ENCODE measurements around the gene FOLR2.

FOLR2 gene

DNA sequence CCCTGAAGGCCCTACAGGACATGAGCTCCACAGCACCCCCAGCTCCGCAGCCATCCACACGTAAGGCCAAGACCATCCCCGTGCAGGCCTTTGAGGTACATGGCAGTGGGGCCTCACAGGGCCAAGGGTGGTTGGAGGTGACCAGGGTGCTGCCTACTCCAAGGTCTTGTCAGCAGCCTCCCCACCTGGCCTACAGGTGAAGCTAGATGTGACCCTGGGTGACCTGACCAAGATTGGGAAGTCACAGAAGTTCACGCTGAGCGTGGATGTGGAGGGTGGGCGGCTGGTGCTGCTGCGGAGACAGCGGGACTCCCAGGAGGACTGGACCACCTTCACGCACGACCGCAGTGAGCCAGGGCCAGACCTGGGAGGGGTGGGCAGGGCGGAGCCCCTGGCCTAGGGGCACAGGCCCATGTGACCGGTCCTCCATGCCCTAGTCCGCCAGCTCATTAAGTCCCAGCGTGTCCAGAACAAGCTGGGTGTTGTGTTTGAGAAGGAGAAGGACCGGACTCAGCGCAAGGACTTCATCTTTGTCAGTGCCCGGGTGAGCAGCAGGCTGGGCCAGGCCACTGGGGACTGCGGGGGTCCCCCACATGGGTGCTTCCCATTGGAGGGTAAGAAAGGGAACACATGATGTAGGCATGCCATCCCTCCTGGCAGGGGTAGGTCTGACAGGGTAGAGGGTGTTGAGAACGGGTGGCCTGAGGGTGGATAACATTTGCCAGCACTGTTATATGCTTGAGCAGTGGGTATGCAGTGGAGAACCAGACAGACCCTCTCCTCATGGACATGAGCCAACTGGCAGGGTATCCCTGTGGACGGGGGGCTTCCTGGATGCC, 13.6 kb downstream of the FOLR2 start:
- DNase-seq (ENCODE audit: low read depth in 2 of 2), result no peak

DNA sequence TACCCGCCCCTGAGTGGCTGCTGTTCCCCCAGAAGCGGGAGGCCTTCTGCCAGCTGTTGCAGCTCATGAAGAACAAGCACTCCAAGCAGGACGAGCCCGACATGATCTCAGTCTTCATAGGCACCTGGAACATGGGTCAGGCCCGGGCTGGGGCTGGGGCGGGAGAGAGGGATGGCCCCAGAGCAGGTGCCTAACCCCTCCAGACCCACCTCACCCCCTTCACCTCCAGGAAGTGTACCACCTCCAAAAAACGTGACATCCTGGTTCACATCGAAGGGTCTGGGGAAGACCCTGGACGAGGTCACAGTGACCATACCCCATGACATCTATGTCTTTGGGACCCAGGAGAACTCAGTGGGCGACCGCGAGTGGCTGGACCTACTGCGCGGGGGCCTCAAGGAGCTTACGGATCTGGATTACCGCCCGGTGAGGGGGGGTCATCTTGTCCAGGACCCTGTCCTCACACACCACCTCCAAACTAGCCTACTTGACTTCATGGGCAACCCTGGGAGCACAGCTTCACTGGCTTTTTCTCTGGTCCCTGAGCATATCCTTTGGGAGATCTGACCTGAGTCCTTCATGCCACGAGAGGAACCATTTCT, 14.3 kb downstream of the FOLR2 start:
- no peak for DNase-seq (ENCODE audit: low read depth in 2 of 2)

DNA sequence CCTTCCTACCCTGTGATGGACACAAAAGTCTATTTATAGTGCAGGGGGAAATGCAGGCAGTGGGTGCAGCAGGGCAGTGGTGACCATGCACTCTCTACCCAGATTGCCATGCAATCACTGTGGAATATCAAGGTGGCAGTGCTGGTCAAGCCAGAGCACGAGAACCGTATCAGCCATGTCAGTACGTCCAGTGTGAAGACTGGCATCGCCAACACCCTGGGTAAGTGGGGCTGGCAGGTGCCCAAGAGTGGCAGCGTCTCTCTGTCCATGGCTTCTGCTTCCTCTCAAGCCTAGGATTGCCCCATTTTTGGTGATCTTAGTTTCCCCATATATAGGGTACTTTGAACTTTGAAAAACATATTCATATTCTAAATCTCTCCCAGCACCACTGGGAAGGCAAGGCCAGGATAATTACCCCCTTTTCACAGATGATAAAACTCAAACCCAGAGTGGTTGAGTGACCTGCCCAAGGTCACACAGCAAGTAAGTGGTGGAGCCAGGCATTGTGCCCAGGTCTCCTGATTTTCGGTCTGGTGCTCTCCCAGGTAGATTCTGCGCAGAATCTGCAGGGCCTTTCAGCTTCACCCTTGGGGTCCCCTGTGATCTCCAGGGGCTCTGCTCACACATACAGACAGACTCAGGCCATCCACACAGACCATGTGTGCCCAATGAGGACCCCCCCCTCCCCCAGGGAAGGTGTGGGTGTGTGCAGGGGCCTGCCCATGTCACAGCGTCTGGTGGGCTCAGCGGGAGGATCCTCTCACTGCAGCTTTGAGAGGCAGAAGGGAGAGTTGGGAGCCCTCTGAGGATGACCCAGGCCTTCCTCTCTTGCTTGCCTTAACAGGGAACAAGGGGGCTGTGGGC, 15.0 kb downstream of the FOLR2 start:
- DNase-seq (ENCODE audit: low read depth in 2 of 2), result no peak

DNA sequence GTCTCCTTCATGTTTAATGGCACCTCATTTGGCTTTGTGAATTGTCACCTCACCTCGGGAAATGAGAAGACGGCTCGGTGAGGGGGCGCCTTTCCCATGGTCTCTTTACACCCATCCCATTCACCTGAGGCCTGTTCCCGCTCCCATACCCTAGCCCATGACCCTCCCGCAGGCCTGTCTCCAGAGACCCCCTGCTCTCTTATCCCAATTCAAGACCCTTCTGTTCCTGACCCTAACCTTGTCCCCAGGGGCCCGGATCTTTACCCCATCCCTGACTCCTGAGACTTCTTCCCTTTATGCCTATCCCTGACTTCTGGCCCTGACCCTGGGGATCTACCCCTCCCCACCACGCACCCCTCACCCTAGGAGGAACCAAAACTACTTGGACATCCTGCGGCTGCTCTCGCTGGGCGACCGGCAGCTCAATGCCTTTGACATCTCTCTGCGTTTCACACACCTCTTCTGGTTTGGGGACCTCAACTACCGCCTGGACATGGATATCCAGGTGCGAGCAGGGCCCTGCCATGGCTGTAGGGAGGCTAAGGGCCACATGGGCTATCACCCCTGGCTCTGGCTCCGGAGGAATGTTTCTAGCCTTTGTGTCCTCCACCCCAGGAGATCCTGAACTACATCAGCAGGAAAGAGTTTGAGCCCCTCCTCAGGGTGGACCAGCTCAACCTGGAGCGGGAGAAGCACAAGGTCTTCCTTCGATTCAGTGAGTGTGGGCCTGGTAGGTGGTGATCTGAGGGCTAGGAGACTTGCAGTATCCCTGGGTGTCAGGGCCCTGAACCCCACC, 15.9 kb downstream of the FOLR2 start:
- no peak for DNase-seq (ENCODE audit: low read depth in 2 of 2)

DNA sequence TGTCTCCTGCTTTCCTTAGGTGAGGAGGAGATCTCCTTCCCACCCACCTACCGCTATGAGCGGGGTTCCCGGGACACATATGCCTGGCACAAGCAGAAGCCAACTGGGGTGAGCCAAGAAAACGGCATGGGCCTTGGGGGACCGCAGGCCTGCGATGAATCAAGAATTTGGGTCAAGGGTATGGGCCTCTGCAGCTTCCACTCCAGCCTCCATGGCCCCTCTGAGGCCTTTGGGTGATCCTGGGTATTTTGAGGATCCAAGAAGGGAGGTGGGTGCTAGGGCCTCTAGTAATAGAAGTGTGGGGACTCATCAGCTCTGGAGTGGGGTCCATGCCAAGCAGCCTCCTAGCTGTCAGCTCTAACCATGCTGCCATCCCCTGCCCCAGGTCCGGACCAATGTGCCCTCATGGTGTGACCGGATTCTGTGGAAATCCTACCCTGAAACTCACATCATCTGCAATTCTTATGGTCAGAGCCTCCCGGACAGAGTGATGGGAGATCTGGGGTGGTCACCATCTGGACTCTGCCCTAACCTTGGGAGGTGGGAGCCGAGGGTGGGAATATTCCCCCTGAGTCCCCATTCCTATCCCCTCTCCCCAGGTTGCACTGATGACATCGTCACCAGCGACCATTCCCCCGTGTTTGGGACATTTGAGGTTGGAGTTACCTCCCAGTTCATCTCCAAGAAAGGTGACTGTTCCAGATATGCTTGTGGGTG, 16.6 kb downstream of the FOLR2 start:
- no peak for DNase-seq (ENCODE audit: low read depth in 2 of 2)

DNA sequence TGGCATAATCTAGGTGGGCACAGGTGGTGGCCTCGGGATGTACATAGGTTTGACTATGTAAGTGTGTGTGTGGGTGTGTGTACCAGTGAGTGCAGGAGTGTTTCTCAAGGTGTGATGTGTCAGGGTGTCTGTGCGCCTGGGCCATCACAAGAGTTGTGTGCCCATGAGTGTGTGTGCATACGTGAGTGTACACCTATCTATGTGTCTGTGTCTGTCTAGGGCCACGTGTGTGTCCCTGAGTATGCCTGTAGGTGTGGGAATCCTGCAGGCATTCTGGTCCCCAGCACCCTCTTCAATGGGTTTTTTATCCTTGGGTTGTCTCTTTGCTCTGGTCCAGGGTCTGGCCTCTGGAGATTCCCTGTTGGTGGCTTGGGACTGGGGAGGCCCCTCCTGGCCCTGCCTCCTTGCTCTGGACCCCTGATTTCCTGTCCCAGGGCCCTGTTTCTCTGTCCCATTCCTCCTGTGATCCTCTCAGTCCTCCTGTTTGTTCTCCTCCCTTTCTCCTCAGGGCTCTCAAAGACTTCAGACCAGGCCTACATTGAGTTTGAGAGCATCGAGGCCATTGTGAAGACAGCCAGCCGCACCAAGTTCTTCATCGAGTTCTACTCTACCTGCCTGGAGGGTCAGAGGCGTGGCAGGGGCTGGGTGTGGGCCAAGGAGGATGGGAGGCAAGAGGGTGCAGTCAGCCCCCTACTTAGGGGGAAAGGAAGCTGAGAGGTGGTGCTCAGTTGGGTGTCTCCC, 17.3 kb downstream of the FOLR2 start:
- no peak for DNase-seq (ENCODE audit: low read depth in 2 of 2)

DNA sequence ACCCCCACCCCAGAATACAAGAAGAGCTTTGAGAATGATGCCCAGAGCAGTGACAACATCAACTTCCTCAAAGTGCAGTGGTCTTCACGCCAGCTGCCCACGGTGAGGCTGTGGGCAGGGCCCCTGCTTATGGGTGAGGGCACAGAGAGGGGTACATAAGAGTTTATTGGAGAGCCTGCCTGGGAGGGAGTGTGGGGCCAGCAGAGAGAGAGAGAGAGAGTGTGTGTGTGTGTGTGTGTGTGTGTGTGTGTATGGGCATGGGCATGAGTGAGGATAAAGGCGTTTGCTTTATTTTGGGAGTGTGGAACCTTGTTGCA, 17.9 kb downstream of the FOLR2 start:
- no peak for DNase-seq (ENCODE audit: low read depth in 2 of 2)

DNA sequence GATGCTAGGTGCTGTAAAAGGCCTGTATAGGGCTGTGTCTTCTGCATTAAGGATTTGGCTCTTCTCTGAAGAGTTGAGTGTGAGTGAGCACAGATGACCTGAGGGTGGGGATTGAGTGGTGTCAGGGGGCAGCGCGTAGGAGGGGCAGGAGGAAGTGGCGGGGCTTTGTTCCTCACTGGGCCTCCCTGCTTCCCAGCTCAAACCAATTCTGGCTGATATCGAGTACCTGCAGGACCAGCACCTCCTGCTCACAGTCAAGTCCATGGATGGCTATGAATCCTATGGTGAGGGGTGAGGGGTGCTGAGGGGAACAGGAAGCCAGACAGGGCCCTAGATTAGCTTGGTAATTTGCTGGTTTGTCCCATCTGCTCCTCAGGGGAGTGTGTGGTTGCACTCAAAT, 18.3 kb downstream of the FOLR2 start:
- no peak for DNase-seq (ENCODE audit: low read depth in 2 of 2)

DNA sequence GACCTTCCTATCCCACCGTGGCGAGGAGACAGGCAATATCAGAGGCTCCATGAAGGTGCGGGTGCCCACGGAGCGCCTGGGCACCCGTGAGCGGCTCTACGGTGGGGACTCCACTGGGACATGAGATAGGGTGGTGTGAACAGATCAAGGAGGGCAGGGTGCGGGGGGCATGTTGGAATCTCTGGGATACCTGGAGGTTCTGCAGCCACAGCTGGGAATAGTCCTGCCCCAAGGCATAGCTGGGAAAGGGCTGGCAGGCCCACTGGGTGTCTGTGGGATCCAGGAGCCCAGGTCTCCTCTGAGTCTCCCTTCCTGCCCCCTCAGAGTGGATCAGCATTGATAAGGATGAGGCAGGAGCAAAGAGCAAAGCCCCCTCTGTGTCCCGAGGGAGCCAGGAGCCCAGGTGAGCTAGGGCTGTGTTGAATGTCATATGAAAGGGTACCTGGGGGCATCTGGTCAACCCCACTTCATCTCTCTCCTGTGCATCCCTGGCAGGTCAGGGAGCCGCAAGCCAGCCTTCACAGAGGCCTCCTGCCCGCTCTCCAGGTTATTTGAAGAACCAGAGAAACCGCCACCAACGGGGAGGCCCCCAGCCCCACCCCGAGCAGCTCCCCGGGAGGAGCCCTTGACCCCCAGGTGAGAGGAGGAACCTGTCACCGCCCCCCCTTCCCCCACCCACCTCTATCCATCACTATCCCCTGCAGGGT, 18.9 kb downstream of the FOLR2 start:
- DNase-seq (ENCODE audit: low read depth in 2 of 2), result no peak

DNA sequence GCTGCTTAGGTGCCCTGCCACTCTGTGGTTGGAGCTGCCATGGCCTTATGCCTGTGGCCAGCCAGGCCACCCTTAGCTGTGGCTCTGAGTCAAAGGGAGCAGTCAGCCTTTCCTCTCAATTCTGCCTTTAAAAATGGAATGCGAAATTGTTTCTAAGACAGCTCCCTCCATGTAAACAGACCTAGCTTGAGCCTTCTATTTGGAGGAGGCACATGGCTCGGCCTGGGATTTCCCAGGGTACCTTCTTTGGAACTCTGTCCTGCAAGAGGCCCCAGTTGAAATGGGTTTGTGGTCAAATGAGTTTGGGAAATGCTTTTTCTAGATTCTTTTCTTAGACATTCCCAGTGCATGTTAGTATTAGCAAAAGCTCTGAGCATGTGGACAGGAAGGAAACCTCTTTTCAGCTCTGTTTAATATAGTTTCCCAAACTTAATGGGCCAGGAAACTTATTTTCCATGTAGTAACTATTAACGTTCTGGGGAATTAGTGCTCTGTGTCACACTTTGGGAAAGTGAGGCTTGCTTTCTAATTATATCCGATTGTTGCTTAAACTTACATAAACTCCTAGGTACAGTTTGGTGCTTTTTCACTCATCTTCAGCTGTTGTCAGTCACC, 19.6 kb downstream of the FOLR2 start:
- DNase-seq (ENCODE audit: low read depth in 2 of 2), result no peak

DNA sequence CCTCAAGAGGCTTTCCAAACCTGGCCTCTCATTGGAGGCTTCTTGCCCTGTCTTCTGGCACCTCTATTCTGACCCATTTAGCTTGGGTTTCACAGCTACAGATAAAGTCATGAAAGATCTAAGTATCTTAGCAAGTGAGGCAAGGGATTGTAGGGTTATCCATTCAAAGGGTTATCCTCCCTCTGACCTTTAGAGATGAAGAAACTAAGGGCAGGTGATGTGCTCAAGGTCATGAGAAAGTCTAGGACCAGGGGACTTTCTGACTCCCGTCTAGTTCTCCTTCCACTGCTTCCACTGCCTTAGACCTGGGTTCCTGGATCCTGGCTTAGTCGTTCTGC, 20.1 kb downstream of the FOLR2 start:
- no peak for DNase-seq (ENCODE audit: low read depth in 2 of 2)

DNA sequence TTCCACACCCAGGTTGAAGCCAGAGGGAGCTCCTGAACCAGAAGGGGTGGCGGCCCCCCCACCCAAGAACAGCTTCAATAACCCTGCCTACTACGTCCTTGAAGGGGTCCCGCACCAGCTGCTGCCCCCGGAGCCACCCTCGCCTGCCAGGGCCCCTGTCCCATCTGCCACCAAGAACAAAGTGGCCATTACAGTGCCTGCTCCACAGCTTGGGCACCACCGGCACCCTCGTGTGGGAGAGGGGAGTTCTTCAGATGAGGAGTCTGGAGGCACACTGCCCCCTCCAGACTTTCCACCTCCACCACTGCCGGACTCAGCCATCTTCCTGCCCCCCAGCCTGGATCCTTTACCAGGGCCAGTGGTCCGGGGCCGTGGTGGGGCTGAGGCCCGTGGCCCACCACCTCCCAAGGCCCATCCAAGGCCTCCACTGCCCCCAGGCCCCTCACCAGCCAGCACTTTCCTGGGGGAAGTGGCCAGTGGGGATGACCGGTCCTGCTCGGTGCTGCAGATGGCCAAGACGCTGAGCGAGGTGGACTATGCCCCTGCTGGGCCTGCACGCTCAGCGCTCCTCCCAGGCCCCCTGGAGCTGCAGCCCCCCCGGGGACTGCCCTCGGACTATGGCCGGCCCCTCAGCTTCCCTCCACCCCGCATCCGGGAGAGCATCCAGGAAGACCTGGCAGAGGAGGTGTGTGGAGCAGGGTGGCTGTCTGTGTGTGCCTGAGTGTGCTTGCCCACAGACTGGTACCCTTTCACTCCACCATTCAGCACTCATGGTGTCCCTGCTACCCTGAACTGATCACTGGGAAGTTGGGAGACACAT, 20.7 kb downstream of the FOLR2 start:
- DNase-seq (ENCODE audit: low read depth in 2 of 2), result no peak

DNA sequence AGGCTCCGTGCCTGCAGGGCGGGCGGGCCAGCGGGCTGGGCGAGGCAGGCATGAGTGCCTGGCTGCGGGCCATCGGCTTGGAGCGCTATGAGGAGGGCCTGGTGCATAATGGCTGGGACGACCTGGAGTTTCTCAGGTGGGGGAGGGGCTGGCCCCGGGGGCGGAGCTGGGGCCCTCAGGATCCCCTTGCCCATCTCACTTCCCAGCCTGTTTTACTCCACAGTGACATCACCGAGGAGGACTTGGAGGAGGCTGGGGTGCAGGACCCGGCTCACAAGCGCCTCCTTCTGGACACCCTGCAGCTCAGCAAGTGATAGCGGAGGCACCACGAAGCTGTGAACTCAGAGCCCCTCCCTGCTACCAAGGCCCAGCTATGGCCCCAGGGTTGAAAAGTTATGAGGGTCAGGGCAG, 21.5 kb downstream of the FOLR2 start:
- DNase-seq (ENCODE audit: low read depth in 2 of 2), result peak in 1 of 2 experiments; percentile 37

DNA sequence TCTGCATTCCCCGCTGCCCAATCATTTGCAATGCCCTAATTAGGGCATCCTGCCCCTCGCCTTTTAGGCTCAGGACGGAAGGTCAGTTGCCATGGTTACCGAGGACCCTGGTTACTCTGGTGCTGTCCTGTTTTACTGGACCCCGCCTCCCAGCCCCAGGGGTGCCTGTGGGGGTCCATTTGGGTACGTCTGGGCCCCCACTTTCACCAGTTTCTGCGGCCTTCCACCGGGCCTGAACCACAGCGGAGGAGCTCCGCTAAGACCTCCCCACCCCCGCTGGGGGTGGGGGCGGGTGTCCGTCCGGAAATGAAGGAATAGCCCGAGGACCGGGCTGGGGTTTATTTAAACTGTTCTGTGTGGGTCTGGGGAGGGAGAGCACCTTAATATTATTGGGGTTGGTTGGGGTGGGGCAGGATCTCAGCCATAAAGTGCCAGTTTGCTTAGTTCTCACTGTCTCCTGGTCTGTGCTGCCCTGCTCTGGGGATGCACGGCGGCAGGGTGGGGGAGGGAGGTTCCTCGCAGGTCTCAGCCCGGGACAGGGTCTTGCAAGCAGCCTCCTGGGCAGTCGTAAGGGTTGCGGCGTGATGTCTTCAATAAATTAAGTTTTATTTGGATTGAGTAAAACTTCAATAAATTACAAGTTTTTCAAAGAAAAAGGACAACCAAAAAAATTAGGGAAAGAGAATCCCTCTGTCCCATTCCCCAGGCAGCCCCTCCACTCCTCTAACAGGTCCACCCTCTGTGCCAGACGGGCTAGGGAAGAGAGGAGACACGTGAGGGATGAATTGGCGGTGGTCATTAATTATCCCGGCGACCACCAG, 22.1 kb downstream of the FOLR2 start:
- no peak for DNase-seq (ENCODE audit: low read depth in 2 of 2)

DNA sequence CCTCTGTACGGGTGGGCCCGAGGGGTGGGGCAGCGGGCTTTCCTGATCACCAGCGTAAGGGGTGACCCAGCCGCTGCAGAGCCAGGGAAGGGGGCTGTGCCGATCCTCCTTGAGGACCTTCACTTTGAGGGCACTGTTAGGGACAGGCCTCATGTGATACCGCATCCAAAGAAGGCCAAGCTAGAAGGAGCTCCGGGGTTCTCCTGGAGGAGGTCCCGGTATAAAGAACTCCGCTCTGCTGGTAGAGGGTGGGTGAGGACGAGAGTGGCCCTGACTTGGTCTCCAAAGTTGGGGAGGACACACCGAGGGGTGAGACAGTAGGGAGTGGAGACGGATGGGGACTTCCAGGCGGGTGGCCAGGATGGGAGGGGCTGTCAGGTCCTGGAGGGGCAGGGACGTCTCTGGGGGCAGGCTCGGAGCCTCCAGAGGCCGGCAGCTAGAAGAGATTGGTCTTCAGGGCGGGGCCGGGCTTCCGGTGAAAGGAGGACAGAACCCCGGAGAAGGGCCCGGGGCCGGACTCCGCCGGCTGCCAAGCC, 22.8 kb downstream of the FOLR2 start:
- DNase-seq (ENCODE audit: low read depth in 2 of 2), result no peak

DNA sequence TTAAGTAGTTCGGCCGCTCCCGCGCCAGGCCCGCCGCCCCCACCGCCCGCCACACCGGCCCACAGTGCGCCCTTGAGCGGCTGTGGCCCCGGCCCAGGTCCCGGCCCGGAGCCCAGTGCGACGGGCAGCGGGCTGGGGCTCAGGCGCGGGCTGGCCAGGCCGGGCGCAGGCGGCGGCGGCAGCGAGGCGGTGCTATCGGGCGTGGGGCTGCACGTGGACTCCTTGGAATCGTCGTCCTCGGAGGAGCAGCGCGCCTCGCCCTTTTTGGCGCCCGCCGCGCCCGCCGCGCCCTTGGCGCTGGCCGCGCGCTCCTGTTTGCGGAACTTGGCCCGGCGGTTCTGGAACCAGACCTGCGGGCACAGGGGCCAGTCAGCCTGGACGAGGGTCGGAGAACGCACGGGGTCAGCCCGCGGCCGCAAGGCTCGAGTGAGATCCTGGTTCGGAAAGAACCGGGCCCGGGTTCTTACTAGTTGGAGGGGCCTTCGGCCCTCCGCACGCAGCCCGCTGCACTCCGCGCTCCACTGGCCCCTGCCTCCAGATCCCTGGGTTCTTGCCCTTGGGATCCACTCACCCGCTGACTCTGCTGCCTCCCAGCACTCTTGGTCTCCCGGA, 23.4 kb downstream of the FOLR2 start:
- DNase-seq (ENCODE audit: low read depth in 2 of 2), result no peak

All from stimulated activated CD4-positive, alpha-beta T cell treated with anti-CD3 and anti-CD28 coated beads, Interleukin-12 subunit alpha, Interleukin-12 subunit beta, amount 100 ng/mL, for 24 hours (primary cell).